Esophagus squamous epithelium (tissue), 4 donors: ENCODE data around the gene NR3C1.

ENCODE experiments used
- CTCF ChIP-seq, 6 experiments: fragments of 450-650 bp in 4 of 6; fragments of 200-600 bp in 2 of 6; sonication (generic) in 2 of 6; IDR thresholded peaks; one replicate each; pipeline ENCODE4 v1.5.1; 2016 to 2019; ENCODE audit warnings: antibody characterized with exemption in 6 of 6, mild to moderate bottlenecking in 4 of 6, moderate library complexity in 4 of 6
- POLR2A ChIP-seq, 4 donors: fragments of 450-650 bp; IDR thresholded peaks; one replicate each; pipeline ENCODE4 v1.6.1; 2017; ENCODE audit warnings: antibody characterized with exemption in 4 of 4, mild to moderate bottlenecking in 4 of 4, moderate library complexity in 3 of 4

GRCh38 chr5:143401227-143402016 lies 2.1 kb downstream of the NR3C1 start:
- TF ChIP-seq CTCF (IDR thresholded peaks at IDR 0.05) (no peak), POLR2A (IDR thresholded peaks at IDR 0.05) (no peak)
